Gastrocnemius medialis (tissue), 4 donors: ENCODE results near the gene DYNLT1.
"Not testable (repeated sequence)": the region's sequence is repeated elsewhere in the genome, so short reads cannot be mapped to it uniquely, and the experiment has no call there.

Experiments
- CTCF ChIP-seq, 5 experiments: fragments of 450-650 bp in 3 of 5; fragments of 200-600 bp in 2 of 5; sonication (generic) in 2 of 5; IDR thresholded peaks in 4 of 5; conservative IDR thresholded peaks in 1 of 5; 1 replicate in 4 of 5; 2 replicates in 1 of 5; pipeline ENCODE4 v1.5.1; 2016 to 2019; ENCODE audit warnings: antibody characterized with exemption in 5 of 5, mild to moderate bottlenecking in 3 of 5, moderate library complexity in 3 of 5
- POLR2A ChIP-seq, 2 donors: fragments of 450-650 bp; IDR thresholded peaks; one replicate each; pipeline ENCODE4 v1.6.1; 2017; ENCODE audit warnings: antibody characterized with exemption in 2 of 2, mild to moderate bottlenecking in 2 of 2, moderate library complexity in 2 of 2

- TF ChIP-seq CTCF (IDR thresholded peaks at IDR 0.05 in 4 of 5, conservative IDR thresholded peaks at IDR 0.05 in 1 of 5); POLR2A (IDR thresholded peaks at IDR 0.05): not testable (repeated sequence)
Observed at GRCh38 chr6:158618289-158618688, 26.3 kb downstream of the DYNLT1 start.
